Thyroid gland (tissue), 4 donors: ENCODE measurements around the gene ZNF862. TPM values are rescaled to one million over a fixed set of nuclear protein-coding genes. Genes with fewer than 3 reads are reported as not detected.

Experiments used
- DNase-seq, 2 donors: peaks; one replicate each; pipeline ENCODE4 v3.0.0-alpha.2; 2019
- H3K27ac ChIP-seq, 3 donors: fragments of 200-600 bp; sonication (generic); 1 replicate in 2 of 3; 2 replicates in 1 of 3; pipeline ENCODE4 v1.5.1; 2016 to 2019; ENCODE audit warnings: mild to moderate bottlenecking in 1 of 3, moderate library complexity in 1 of 3
- H3K27me3 ChIP-seq: fragments of 200-600 bp; sonication (generic); one replicate; pipeline ENCODE4 v1.5.1; 2019
- H3K36me3 ChIP-seq, 2 donors: fragments of 200-600 bp; sonication (generic); one replicate each; pipeline ENCODE4 v1.5.1; 2016 to 2019
- H3K4me1 ChIP-seq, 2 donors: fragments of 200-600 bp; sonication (generic); one replicate each; pipeline ENCODE4 v1.5.1; 2017 to 2019
- H3K4me3 ChIP-seq, 3 donors: fragments of 200-600 bp; sonication (generic); replicated peaks in 1 of 3; 1 replicate in 2 of 3; 2 replicates in 1 of 3; pipeline ENCODE4 v1.5.1; 2016; ENCODE audit warnings: mild to moderate bottlenecking in 1 of 3
- H3K9me3 ChIP-seq: fragments of 200-600 bp; sonication (generic); one replicate; pipeline ENCODE4 v1.5.1; 2017
- POLR2A ChIP-seq, 2 donors: fragments of 450-650 bp; IDR thresholded peaks; one replicate each; pipeline ENCODE4 v1.6.1; 2017; ENCODE audit warnings: antibody characterized with exemption in 2 of 2, mild to moderate bottlenecking in 2 of 2, moderate library complexity in 1 of 2
- WGBS, 2 donors: methylation state at CpG; one replicate each; pipeline ENCODE4 v1.1.5; 2017; 5-methylcytosine and 5-hydroxymethylcytosine counted together
- intact Hi-C: fragments of 100-400 bp; cut with DNase I; formaldehyde crosslinking; loops from one replicate; pipeline ENCODE4 v1.15.1; 2023
- total RNA-seq, 4 donors: library from RNA; depleted of rRNA; stranded (reverse); fragments of >200 nt; gene quantifications; one replicate each; pipeline ENCODE4 v1.2.3, GENCODE V29; 2016
- TF ChIP-seq, protein P1 (sequence below), 6 experiments: fragments of 200-600 bp in 3 of 6; fragments of 450-650 bp in 3 of 6; sonication (generic) in 3 of 6; IDR thresholded peaks; one replicate each; pipeline ENCODE4 v1.5.1; 2016 to 2019; ENCODE audit warnings: antibody characterized with exemption in 6 of 6, mild to moderate bottlenecking in 2 of 6, inconsistent platforms in 1 of 6, moderate library complexity in 1 of 6

The ZNF862 gene
- total RNA-seq, 4 donors from 2014 or later = 23.6 to 53.7 (median 39.3) TPM

- Histone ChIP-seq H3K36me3 (no peaks in the 10 kb centered on the region), H3K27ac (peak overlapping the region; percentile 11 to 78 (median 71)), H3K27me3 (no peaks in the 10 kb centered on the region), H3K9me3 (no peaks in the 10 kb centered on the region), H3K4me3 (no peak overlapping the region), H3K4me1 (peaks cover 18 to 30% of the 10 kb centered on the region in 2 donors)
- peak in 1 of 2 donors; percentile 45 for TF ChIP-seq POLR2A (IDR thresholded peaks at IDR 0.05)
- TF ChIP-seq, protein P1, sequence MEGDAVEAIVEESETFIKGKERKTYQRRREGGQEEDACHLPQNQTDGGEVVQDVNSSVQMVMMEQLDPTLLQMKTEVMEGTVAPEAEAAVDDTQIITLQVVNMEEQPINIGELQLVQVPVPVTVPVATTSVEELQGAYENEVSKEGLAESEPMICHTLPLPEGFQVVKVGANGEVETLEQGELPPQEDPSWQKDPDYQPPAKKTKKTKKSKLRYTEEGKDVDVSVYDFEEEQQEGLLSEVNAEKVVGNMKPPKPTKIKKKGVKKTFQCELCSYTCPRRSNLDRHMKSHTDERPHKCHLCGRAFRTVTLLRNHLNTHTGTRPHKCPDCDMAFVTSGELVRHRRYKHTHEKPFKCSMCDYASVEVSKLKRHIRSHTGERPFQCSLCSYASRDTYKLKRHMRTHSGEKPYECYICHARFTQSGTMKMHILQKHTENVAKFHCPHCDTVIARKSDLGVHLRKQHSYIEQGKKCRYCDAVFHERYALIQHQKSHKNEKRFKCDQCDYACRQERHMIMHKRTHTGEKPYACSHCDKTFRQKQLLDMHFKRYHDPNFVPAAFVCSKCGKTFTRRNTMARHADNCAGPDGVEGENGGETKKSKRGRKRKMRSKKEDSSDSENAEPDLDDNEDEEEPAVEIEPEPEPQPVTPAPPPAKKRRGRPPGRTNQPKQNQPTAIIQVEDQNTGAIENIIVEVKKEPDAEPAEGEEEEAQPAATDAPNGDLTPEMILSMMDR (IDR thresholded peaks at IDR 0.05) = peak in 2 of 6 experiments; percentile 21 to 36
- intact Hi-C loops = no loop called here
- DNase-seq = peak; percentile 94 to 97
- WGBS, 2 donors = 10 to 51% methylated on average over 12 of the region's 14 CpGs
Measured at GRCh38 chr7:149880638-149881311, 42.6 kb downstream of the ZNF862 start.

DNA sequence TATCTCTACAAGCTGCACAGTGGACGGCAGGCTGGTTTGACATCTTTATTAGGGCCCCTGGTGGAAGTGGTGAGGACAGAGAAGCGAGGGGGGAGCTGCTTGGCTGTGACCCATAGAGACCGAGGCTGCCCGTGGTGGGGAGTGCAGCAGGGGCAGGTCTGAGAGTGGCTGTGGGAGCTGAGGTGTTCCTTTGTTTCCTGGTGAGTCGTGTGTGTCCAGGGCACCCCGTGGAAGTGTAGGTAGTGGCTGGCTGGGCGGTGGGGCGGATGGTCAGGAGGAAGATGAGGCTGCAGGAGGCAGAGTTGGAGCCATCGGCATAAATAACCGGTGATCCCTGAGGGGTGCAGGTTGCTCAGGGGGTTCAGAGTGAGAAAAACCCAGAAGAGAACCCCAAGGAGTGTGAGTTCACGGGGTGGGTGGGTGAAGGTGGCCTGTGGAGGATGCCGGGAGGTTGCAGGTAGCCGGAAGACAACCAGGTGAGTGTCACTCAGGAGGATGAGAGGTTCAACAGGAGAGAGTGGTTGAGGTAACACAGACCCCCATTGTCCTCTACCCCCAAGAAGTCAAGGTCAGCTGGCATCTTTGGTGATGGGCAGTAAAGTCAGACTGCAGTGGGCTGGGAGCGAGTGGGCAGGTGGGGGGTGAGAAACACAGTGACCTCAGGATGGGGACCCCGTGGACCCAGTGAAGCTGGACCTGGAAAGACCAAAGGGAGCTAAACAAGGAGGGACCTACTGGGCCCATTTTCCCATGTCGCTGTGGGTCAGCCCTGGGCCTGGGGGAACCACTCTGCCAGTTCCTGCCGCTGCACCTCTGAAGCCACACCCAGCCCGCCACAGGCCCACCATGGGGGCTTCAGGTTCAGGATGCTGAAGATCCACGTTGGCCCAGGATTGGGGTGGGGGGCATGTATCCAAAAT, 43.4 kb downstream of the ZNF862 start:
- WGBS, 2 donors = 68 to 79% methylated on average over 17 to 19 of the region's 19 CpGs
- no peak for DNase-seq

GRCh38 chr7:149882248-149883047, 44.3 kb downstream of the ZNF862 start:
- no peak overlapping the region for H3K27ac ChIP-seq
- intact Hi-C loops = no loop called here

More for the DNA sequence above, 43.4 kb downstream of the ZNF862 start:
- peak overlapping the region; percentile 11 to 78 (median 71) for H3K27ac ChIP-seq
- H3K36me3 ChIP-seq = no peaks in the 10 kb centered on the region
- H3K27me3 ChIP-seq = no peaks in the 10 kb centered on the region
- intact Hi-C loops = no loop called here
- no peaks in the 10 kb centered on the region for H3K9me3 ChIP-seq
- TF ChIP-seq, protein P1 (IDR thresholded peaks at IDR 0.05) = no peak
- TF ChIP-seq POLR2A (IDR thresholded peaks at IDR 0.05) = no peak
- peaks cover 17 to 29% of the 10 kb centered on the region in 2 donors for H3K4me1 ChIP-seq
- H3K4me3 ChIP-seq = no peak overlapping the region

GRCh38 chr7:149883048-149883438, 44.9 kb downstream of the ZNF862 start:
- WGBS, 2 donors = 66 to 72% methylated on average over 8 of the region's 8 CpGs
- no peak for DNase-seq
- no peak for TF ChIP-seq POLR2A (IDR thresholded peaks at IDR 0.05)
- TF ChIP-seq, protein P1 (IDR thresholded peaks at IDR 0.05) = no peak

More at GRCh38 chr7:149882248-149883047, 44.3 kb downstream of the ZNF862 start:
- Histone ChIP-seq H3K36me3 (no peaks in the 10 kb centered on the region), H3K27me3 (no peaks in the 10 kb centered on the region), H3K9me3 (no peaks in the 10 kb centered on the region), H3K4me3 (no peak overlapping the region), H3K4me1 (peaks cover 17 to 29% of the 10 kb centered on the region in 2 donors)
- 76 to 81% methylated on average over 10 of the region's 11 CpGs for whole genome bisulfite sequencing, 2 donors
- TF ChIP-seq POLR2A (IDR thresholded peaks at IDR 0.05) = no peak
- TF ChIP-seq, protein P1 (IDR thresholded peaks at IDR 0.05) = no peak
- no peak for DNase-seq

More at GRCh38 chr7:149883048-149883438, 44.9 kb downstream of the ZNF862 start:
- no peaks in the 10 kb centered on the region for H3K9me3 ChIP-seq
- no peak overlapping the region for H3K4me3 ChIP-seq
- H3K4me1 ChIP-seq = peaks cover 17 to 29% of the 10 kb centered on the region in 2 donors
- no peaks in the 10 kb centered on the region for H3K36me3 ChIP-seq
- intact Hi-C loops = no loop called here
- H3K27me3 ChIP-seq = no peaks in the 10 kb centered on the region
- no peak overlapping the region for H3K27ac ChIP-seq
